Measurements from ENCODE around the gene DDB1. TPM values are rescaled to one million over a fixed set of nuclear protein-coding genes. Genes with fewer than 3 reads are reported as not detected.

The DDB1 gene
- polyA plus RNA-seq, 1 of the 3 experiments (the other 2 are of a cell fraction): 170 TPM

- Histone ChIP-seq H3F3A (replicated peaks; ENCODE audit: insufficient read depth) (no peaks in the 10 kb centered on the region), H3K9me3 (no peaks in the 10 kb centered on the region), H3K4me3 (ENCODE audit: low read depth in 2 of 2, low read length in 1 of 2) (no peak overlapping the region), H3K36me3 (replicated peaks in 1 of 2; ENCODE audit: control insufficient read depth in 1 of 2, insufficient read depth in 2 of 2, low read length in 1 of 2) (peaks cover 0 to 12% of the 10 kb centered on the region in 2 experiments), H3K4me1 (ENCODE audit: control insufficient read depth in 1 of 2, insufficient read depth in 2 of 2, low read depth in 1 of 2, low read length in 1 of 2) (peaks cover 17 to 40% of the 10 kb centered on the region in 2 experiments; a peak in 3 of 4 replicates), H3K9me2 (no peaks in the 10 kb centered on the region), H3K79me2 (ENCODE audit: insufficient read depth) (peaks cover 26% of the 10 kb centered on the region), H3K27ac (ENCODE audit: low read depth in 2 of 2, low read length in 1 of 2) (peak overlapping the region in 1 of 2 experiments; percentile 67; a peak in 2 of 4 replicates), H3K9ac (no peak overlapping the region), H3K4me2 (no peak overlapping the region), H3K27me3 (ENCODE audit: insufficient read depth) (no peaks in the 10 kb centered on the region), H2AFZ (ENCODE audit: low read depth) (no peak overlapping the region), H4K20me1 (ENCODE audit: insufficient read depth) (peaks cover 14% of the 10 kb centered on the region)
- TF ChIP-seq EP300 (IDR thresholded peaks at IDR 0.05; ENCODE audit: borderline replicate concordance in 1 of 2, low read depth in 1 of 2, low read length in 1 of 2) (no peak), RXRA (IDR thresholded peaks at IDR 0.05; ENCODE audit: borderline replicate concordance, low read depth) (no peak), USF1 (IDR thresholded peaks at IDR 0.05; ENCODE audit: borderline replicate concordance, low read depth) (no peak), ZBTB33 (IDR thresholded peaks at IDR 0.05; ENCODE audit: borderline replicate concordance, low read depth) (no peak), GATA2 (CRISPR knock-in tag; IDR thresholded peaks at IDR 0.05) (no peak), RCOR1 (IDR thresholded peaks at IDR 0.05; ENCODE audit: low read length) (no peak), JUND (IDR thresholded peaks at IDR 0.05) (no peak), TAF1 (IDR thresholded peaks at IDR 0.05; ENCODE audit: borderline replicate concordance, low read depth, low read length) (no peak), TCF12 (IDR thresholded peaks at IDR 0.05) (no peak), PBX3 (IDR thresholded peaks at IDR 0.05) (no peak), FOXM1 (IDR thresholded peaks at IDR 0.05; ENCODE audit: low read depth) (no peak), SIN3A (IDR thresholded peaks at IDR 0.05; ENCODE audit: borderline replicate concordance, low read depth, low read length) (no peak), FOXJ3 (CRISPR knock-in tag; IDR thresholded peaks at IDR 0.05) (no peak), MEF2A (IDR thresholded peaks at IDR 0.05; ENCODE audit: borderline replicate concordance, low read depth) (no peak)
- WGBS (ENCODE audit: low lambda C conversion rate): 100% methylated on average over 1 of the region's 1 CpG
- DNase-seq: no peak
- CTCF ChIA-PET: interaction anchor here (0.7 to 7.9 kb wide), 13 partner anchors 8 to 303 kb away, joined by 3 to 300 read pairs (median 8); partner anchors contain the start of genes CPSF7, CYB561A3, SDHAF2 and TMEM138
- POLR2A ChIA-PET: interaction anchor here (1.6 to 4.3 kb wide), 3 partner anchors 10 to 51 kb away, joined by 6 to 48 read pairs (median 15); partner anchors contain the start of genes CYB561A3 and TMEM138
Measured at GRCh38 chr11:61335355-61335710, 2.4 kb upstream of the DDB1 start.

Data from SK-N-SH (cell line).